Keratinocyte (primary cell): ENCODE measurements around the gene SLC2A9. TPM values are rescaled to one million over a fixed set of nuclear protein-coding genes. Genes with fewer than 3 reads are reported as not detected.

ENCODE experiments used
- DNase-seq: peaks from one replicate; pipeline ENCODE4 v3.0.0-alpha.2; 2011; ENCODE audit warnings: low read depth, missing footprints, low spot score
- FAIRE-seq: peaks from 2 replicates; lab custom pipeline; 2011; peaks lifted over from hg19 to GRCh38; lab: Jason Lieb, UNC
- H2AFZ ChIP-seq: 2 replicates; pipeline ENCODE4 v1.6.0; 2012; ENCODE audit warnings: low read length, control low read depth, inconsistent platforms; ENCODE audit not compliant: control insufficient read depth
- H3K27ac ChIP-seq: 2 replicates; pipeline ENCODE4 v1.5.1; 2011; ENCODE audit warnings: low read length; ENCODE audit not compliant: control insufficient read depth, insufficient read depth
- H3K27me3 ChIP-seq: 3 replicates; pipeline ENCODE4 v1.6.0; 2011; ENCODE audit warnings: low read length; ENCODE audit not compliant: control insufficient read depth, insufficient read depth; ENCODE audit errors: extremely low read depth
- H3K36me3 ChIP-seq, 2 experiments: 2 replicates in 1 of 2; 3 replicates in 1 of 2; pipeline ENCODE4 v1.5.1; 2011; ENCODE audit warnings: low read length in 2 of 2, mild to moderate bottlenecking in 1 of 2; ENCODE audit not compliant: control insufficient read depth in 2 of 2, insufficient read depth in 2 of 2; ENCODE audit errors: extremely low read depth in 1 of 2
- H3K4me1 ChIP-seq: 3 replicates; pipeline ENCODE4 v1.5.1; 2011; ENCODE audit warnings: low read length; ENCODE audit not compliant: control insufficient read depth, insufficient read depth; ENCODE audit errors: extremely low read depth
- H3K4me2 ChIP-seq: 3 replicates; pipeline ENCODE4 v1.6.0; 2011; ENCODE audit warnings: low read depth, low read length; ENCODE audit not compliant: control insufficient read depth, insufficient read depth; ENCODE audit errors: extremely low read depth
- H3K4me3 ChIP-seq, 3 experiments: fragments of 200-600 bp in 1 of 3; sonication (generic) in 1 of 3; 2 replicates in 2 of 3; 3 replicates in 1 of 3; pipeline ENCODE4 v1.5.1; 2011 to 2016; ENCODE audit warnings: low read length in 3 of 3, mild to moderate bottlenecking in 3 of 3, control low read depth in 2 of 3, inconsistent platforms in 1 of 3, low read depth in 1 of 3, mixed read lengths in 1 of 3, mixed run types in 1 of 3, moderate library complexity in 1 of 3; ENCODE audit not compliant: control insufficient read depth in 2 of 3, insufficient read depth in 2 of 3; ENCODE audit errors: extremely low read depth in 1 of 3
- H3K79me2 ChIP-seq: 2 replicates; pipeline ENCODE4 v1.6.0; 2012; ENCODE audit warnings: low read length; ENCODE audit not compliant: control insufficient read depth, insufficient read depth
- H3K9ac ChIP-seq: 3 replicates; pipeline ENCODE4 v1.6.0; 2011; ENCODE audit warnings: low read length; ENCODE audit not compliant: control insufficient read depth, insufficient read depth; ENCODE audit errors: extremely low read depth
- H3K9me1 ChIP-seq: 3 replicates; pipeline ENCODE4 v1.6.0; 2011; ENCODE audit warnings: low read length; ENCODE audit not compliant: control insufficient read depth, insufficient read depth; ENCODE audit errors: extremely low read depth
- H3K9me3 ChIP-seq: 2 replicates; pipeline ENCODE4 v1.5.1; 2012; ENCODE audit warnings: low read depth, low read length; ENCODE audit not compliant: control insufficient read depth
- H4K20me1 ChIP-seq: 3 replicates; pipeline ENCODE4 v1.6.0; 2011; ENCODE audit warnings: low read length; ENCODE audit not compliant: control insufficient read depth, insufficient read depth; ENCODE audit errors: extremely low read depth
- CTCF ChIP-seq, 3 experiments: IDR thresholded peaks in 1 of 3; conservative IDR thresholded peaks in 1 of 3; optimal IDR thresholded peaks in 1 of 3; 2 replicates in 2 of 3; 3 replicates in 1 of 3; pipeline versions ENCODE3 to v1.5.1; 2011; ENCODE audit warnings: low read length in 3 of 3, mild to moderate bottlenecking in 3 of 3, moderate library complexity in 2 of 3, control low read depth in 1 of 3, inconsistent platforms in 1 of 3; ENCODE audit not compliant: insufficient read depth in 2 of 3; ENCODE audit errors: extremely low read depth in 1 of 3
- EZH2 ChIP-seq: IDR thresholded peaks from one replicate; pipeline ENCODE4 v1.6.1; 2012; ENCODE audit warnings: inconsistent platforms, mild to moderate bottlenecking, low read length, moderate library complexity
- dilution Hi-C: fragments of 300-500 bp; cut with MboI; formaldehyde crosslinking; loops from one replicate; pipeline ENCODE4 v1.7.0; 2020; ENCODE audit warnings: low sequenced_read_pairs; ENCODE audit not compliant: extremely low pct_ligation_motif_present
- polyA plus RNA-seq, 5 experiments: library from polyadenylated mRNA; depleted of rRNA in 3 of 5; stranded (reverse) in 3 of 5; stranded (forward) in 1 of 5; unstranded in 1 of 5; fragments of >200 nt; gene quantifications; 1 replicate in 1 of 5; 2 replicates in 3 of 5; 3 replicates in 1 of 5; pipeline versions ENCODE4 v1.2.1 to v1.2.3, GENCODE V29; 2011 to 2012; ENCODE audit warnings: missing spikeins in 2 of 5, low read depth in 1 of 5, low replicate concordance in 1 of 5

Gene SLC2A9
- polyA plus RNA-seq, 1 donor (not counting 4 experiments of a cell fraction or from before 2014, with no cell fraction given): 37.3 TPM

DNA sequence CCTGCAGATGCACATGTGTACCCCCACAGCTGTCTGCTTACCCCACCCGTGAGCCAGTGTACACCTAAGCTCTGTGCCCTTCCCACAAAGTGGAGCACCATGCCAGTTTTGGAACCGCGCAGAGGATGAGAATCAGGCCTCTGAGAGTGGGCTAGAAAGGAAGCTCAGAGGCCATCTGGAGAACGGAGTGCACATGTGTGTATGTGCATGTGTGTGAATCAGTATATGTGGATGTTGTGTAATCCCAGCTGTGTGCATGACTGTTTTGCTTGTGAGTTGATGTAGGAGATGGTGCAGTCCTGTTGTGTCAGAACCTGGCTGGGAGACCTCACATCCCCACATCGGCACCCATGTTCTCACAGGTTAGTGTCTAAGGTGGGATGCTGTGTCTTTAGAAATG lies 146.9 kb downstream of the SLC2A9 start:
- Histone ChIP-seq H3K4me1 (no peaks in the 10 kb centered on the region), H3K36me3 (peaks cover 2 to 5% of the 10 kb centered on the region in 2 experiments), H3K4me3 (no peak overlapping the region), H3K4me2 (no peak overlapping the region), H3K27ac (no peak overlapping the region), H2AFZ (no peak overlapping the region), H3K9me1 (no peaks in the 10 kb centered on the region), H3K27me3 (no peaks in the 10 kb centered on the region), H3K79me2 (no peaks in the 10 kb centered on the region), H3K9me3 (no peaks in the 10 kb centered on the region), H3K9ac (no peak overlapping the region), H4K20me1 (no peaks in the 10 kb centered on the region)
- no peak for DNase-seq
- FAIRE-seq: no peak
- dilution Hi-C loops: no loop called here
- TF ChIP-seq CTCF (optimal IDR thresholded peaks at IDR 0.05 in 1 of 3, IDR thresholded peaks at IDR 0.05 in 1 of 3, conservative IDR thresholded peaks at IDR 0.05 in 1 of 3; ENCODE audit: extremely low read depth in 1 of 3, insufficient read depth in 2 of 3, low read length in 3 of 3): no peak
- TF ChIP-seq EZH2: no peak

- Histone ChIP-seq H3K27ac (no peak overlapping the region), H3K4me2 (no peak overlapping the region), H3K9me3 (no peaks in the 10 kb centered on the region), H3K9me1 (no peaks in the 10 kb centered on the region), H3K36me3 (peaks cover 2 to 4% of the 10 kb centered on the region in 2 experiments), H3K79me2 (no peaks in the 10 kb centered on the region), H4K20me1 (no peaks in the 10 kb centered on the region), H3K27me3 (no peaks in the 10 kb centered on the region), H3K4me3 (no peak overlapping the region), H2AFZ (no peak overlapping the region), H3K9ac (no peak overlapping the region), H3K4me1 (no peaks in the 10 kb centered on the region)
- TF ChIP-seq EZH2: no peak
- TF ChIP-seq CTCF (optimal IDR thresholded peaks at IDR 0.05 in 1 of 3, IDR thresholded peaks at IDR 0.05 in 1 of 3, conservative IDR thresholded peaks at IDR 0.05 in 1 of 3; ENCODE audit: extremely low read depth in 1 of 3, insufficient read depth in 2 of 3, low read length in 3 of 3): no peak
- dilution Hi-C loops: no loop called here
- FAIRE-seq (no peak), DNase-seq (no peak)
Observed at GRCh38 chr4:9870165-9870790, 151.0 kb downstream of the SLC2A9 start.
